ENCODE results near the gene ZFYVE19. TPM values are rescaled to one million over a fixed set of nuclear protein-coding genes. Genes with fewer than 3 reads are reported as not detected.

Gene ZFYVE19
- total RNA-seq, 1 experiment from 2014 or later = 25.4 TPM

DNA sequence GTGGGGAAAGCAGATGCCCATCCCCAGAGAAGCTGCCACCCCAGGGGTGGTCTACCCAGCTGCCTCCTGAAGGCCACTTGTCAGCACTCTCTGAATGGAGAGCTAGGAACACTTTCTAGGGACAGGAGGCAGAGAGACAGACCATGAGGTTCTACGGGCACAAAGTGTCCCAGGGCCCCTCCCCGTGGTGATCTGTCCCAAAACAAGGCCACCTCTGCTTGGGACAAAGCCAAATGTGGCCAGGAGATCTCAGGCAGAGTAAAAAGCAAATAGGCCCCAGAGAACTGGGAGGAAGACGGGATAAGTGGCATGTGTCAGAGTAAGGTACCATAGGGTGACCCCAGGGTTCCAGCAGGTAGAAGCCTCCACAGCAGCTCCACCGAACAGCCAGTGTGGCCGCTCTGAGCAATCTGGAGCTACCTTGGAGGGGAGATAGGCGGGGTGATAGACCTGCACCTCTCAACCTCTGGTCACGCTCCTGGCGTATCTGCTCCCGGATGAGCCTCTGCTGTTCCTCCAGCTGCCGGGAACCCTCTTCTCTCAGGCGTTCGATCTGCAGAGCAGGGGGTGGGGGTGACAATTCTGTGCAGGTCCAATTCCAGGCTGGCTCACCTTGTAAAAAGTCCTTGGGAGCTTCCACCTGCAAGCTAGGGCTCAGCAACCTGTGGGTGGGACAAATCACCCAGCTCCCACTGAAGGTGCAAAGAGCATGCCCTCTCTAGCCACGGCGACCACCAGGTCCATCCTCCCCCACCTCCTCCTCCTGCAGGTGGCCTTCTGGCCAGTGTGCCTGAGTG is 31.0 kb upstream of the ZFYVE19 start:
- DNase-seq (ENCODE audit: low read depth) = no peak

GRCh38 chr15:40776537-40777141 is 30.2 kb upstream of the ZFYVE19 start:
- peak; percentile 88 for DNase-seq (ENCODE audit: low read depth)

DNA sequence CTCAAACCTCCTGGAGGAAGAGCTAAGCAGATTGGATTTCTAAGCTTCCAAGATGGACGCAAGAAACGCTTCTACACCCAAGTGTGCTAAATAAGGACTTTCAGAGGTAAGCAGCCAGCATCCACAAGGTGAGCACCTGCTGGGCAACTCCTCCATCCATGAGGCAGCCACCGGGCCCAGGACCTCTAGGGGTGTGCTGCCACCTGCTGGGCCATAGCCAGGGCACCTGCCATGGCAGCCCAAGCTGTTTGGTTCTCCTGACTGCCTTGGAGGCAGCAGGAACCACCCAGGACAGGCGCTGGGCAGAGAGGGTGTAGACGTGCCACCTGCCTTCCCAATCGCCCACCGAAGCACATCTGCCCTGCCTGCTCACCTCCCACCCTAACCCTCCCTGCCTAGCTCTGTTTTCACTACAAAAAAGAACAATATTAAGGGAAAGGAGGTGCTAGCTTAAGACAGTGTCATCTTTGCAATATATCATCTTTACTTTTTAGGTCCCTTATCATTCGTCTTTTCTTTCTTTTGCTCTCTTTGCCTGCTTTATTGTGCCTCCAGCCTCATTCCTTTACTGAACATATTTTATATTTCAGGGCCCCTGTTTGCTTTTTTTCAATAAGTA is 24.2 kb upstream of the ZFYVE19 start:
- peak; percentile 73 for DNase-seq (ENCODE audit: low read depth)

GRCh38 chr15:40785164-40785563 is 21.7 kb upstream of the ZFYVE19 start:
- DNase-seq (ENCODE audit: low read depth) = no peak

DNA sequence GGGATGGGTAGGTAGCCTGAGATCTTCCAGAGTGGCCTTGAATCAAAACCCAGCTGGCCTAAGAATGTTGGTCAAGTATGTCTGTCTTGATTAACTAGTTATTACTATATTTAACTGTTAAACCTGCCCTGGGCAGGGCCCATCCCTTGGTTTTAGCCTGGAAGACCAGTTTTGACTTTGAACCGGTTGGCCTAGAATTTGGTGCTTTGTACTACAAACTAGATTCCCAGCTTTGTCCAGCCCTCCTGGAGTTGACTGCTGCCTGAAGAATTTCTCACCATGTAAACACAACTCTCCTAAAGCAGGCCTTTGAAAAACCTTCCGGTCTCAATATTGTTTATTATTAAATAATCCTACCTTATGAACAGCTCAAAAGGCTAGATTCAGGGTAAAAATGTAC is 21.1 kb upstream of the ZFYVE19 start:
- DNase-seq (ENCODE audit: low read depth) = no peak

GRCh38 chr15:40787344-40787841 is 19.5 kb upstream of the ZFYVE19 start:
- peak; percentile 89 for DNase-seq (ENCODE audit: low read depth)

GRCh38 chr15:40787991-40788390 is 18.9 kb upstream of the ZFYVE19 start:
- DNase-seq (ENCODE audit: low read depth) = no peak

DNA sequence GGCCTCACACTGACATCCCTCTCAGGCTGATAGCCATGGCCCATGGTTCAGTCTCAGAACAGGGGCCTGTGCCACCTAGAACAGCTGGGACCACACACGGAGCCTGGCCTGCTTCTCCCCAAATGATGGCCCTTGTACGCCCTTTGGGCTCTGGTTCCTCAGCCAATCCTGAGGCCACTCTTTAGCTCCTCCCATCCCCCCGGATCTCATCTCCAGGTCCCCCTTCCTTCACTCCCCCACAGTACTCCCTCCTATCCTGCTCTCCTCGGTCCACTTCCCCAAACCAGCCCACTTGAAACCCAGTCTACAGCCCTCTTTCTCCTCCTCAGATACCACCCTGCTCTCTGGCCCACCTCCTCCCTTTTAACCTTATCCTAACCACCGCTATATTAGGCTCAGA is 17.8 kb upstream of the ZFYVE19 start:
- DNase-seq (ENCODE audit: low read depth) = no peak

GRCh38 chr15:40789999-40790398 is 16.9 kb upstream of the ZFYVE19 start:
- DNase-seq (ENCODE audit: low read depth) = no peak

- DNase-seq (ENCODE audit: low read depth) = no peak
These were observed 16.2 kb upstream of the ZFYVE19 start for GRCh38 chr15:40790718-40791117.

- DNase-seq (ENCODE audit: low read depth) = no peak
These were observed 14.5 kb upstream of the ZFYVE19 start for GRCh38 chr15:40792394-40792793.

GRCh38 chr15:40793216-40793989 is 13.5 kb upstream of the ZFYVE19 start:
- DNase-seq (ENCODE audit: low read depth) = peak; percentile 93

DNA sequence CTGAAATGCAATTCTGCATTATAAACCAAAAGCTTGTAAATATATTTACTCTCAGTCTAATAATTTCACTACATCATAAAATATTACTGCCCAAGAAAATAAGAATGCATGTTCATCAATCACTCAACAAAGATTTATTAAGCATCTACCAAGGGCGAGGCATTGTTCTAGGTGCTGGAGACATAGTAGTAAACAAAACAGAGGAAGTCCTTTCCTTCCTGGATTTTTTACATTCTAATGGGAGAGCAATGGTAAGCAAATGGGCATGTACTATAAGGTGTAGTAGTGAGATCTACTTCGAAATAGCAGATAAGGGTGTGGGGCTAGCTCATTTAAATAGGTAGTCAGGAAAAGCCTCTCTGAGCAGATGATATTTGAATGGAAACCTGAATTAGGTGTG is 10.8 kb upstream of the ZFYVE19 start:
- no peak for DNase-seq (ENCODE audit: low read depth)

DNA sequence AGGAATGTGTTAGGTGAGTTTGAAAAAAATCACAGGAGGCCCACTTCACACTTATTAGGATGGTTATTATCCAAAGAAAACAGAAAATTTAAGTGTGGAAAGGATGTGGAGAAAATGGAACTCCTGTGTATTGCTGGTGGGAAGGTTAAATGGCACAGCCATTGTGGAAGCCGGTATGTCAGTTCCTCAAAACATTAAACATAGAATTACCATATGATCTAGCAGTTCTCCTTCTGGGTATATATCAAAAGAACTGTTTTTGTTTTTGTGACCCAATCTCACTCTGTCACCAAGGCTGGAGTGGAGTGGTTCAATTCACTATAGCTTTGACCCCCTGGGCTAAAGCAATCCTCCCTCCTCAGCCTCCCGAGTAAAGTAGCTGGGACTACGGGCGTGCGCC is 10.4 kb upstream of the ZFYVE19 start:
- DNase-seq (ENCODE audit: low read depth) = no peak

GRCh38 chr15:40799523-40799922 is 7.4 kb upstream of the ZFYVE19 start:
- DNase-seq (ENCODE audit: low read depth) = no peak

DNA sequence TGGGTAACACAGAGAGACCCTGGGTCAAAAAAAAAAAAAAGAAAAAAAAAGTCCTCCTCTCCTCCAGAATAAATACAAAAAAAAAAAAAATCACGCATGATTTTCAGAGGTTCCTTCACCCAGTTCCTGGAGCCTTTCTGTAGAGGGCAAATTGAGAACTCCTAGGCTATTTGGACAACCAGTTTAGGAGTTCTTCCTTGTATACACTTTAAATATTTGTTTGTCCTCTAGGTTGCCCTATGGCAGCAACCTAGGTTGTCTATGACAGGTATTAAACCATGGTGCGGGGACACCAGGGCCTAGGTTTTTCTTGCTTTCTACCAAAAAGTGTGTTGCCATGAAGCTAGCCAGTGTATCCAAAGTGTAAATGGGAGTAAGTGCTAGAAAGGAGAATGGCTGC is 3.8 kb upstream of the ZFYVE19 start:
- no peak for DNase-seq (ENCODE audit: low read depth)

DNA sequence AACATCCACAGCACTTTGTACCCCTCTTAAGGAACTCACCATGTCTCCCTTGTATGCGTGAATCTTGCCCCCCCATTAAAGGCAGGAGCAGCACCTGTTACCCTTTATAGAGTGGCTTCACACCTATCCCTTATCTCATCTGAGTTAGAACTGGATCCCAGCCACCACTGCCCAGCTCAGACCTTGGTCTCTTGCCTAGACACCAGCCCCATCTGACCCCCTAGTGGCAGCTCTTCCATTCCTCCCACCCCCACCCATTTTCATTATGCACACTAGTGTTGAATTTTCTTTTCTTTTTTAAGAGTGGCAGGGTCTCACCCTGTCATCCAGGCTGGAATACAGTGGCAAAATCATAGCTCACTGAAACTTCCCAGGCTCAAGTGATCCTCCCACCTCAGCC is 3.2 kb upstream of the ZFYVE19 start:
- DNase-seq (ENCODE audit: low read depth) = no peak

DNA sequence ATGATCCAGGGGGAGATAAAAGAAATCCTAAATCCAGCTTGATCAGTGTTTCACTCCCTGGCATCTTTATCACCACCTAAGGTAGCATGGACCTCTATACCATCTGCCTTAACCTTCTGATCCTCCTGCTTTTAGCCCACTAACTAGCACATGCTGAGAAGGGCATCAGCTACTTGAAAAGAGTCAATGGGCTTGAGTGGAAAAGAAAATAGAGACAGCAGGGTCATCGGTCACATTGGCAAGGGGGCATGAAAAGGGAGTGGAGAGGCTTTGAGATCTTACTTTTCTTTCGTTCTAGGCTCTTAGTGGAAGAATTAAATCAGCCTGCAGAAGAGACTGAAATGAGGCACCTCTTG is 239 bp upstream of the ZFYVE19 start:
- DNase-seq (ENCODE audit: low read depth) = no peak

- DNase-seq (ENCODE audit: low read depth) = peak; percentile 21
These were observed 1.1 kb downstream of the ZFYVE19 start for GRCh38 chr15:40807888-40808461.

DNA sequence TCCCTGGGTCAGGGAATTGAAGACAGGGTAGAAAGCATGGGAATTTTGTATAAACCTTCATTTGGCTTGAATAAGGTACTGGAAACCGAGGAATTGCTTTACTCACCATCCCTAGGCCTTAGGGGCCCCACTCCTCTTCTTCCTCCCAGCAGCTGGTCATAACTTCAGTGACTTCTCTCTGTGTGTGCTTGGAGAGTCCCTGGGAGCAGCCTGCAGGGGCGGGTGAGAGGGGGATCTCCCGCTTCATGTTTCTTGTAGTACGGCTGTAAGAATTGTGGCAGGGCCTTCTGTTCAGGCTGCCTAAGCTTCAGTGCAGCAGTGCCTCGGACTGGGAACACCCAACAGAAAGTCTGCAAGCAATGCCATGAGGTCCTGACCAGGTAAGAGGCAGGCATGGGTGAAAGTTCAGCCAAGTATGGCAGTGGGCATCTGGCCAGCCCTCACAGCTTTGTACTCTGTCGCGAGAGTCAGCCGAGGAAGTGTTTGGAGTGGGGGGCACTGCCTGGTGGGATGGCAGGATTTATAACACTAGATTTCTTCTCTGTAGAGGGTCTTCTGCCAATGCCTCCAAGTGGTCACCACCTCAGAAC is 2.1 kb downstream of the ZFYVE19 start:
- DNase-seq (ENCODE audit: low read depth) = no peak

- no peak for DNase-seq (ENCODE audit: low read depth)
These were observed 6.0 kb downstream of the ZFYVE19 start for GRCh38 chr15:40812721-40813425.

All from Daoy (cell line).